C4-2B (cell line): Measurements from ENCODE around the gene MRPL11.

Experiments used
- CTCF ChIP-seq: fragments of 450-650 bp; conservative IDR thresholded peaks from 2 replicates; pipeline ENCODE4 v1.5.1; 2017; ENCODE audit warnings: mild to moderate bottlenecking
- ZFX ChIP-seq: fragments of 450-650 bp; IDR thresholded peaks from 2 replicates; pipeline ENCODE4 v1.6.1; 2017

GRCh38 chr11:66467756-66468155 lies 29.1 kb upstream of the MRPL11 start:
- TF ChIP-seq CTCF = no peak
- no peak for TF ChIP-seq ZFX
